Stimulated activated naive CD8-positive, alpha-beta T cell treated with anti-CD3 and anti-CD28 coated beads, Interleukin-15, Interleukin-2, amounts not matched to agents 100 ng/mL and 50 ng/mL, for 24 hours (primary cell): ENCODE data around the gene ATL2.
"Not testable (repeated sequence)": the region's sequence is repeated elsewhere in the genome, so short reads cannot be mapped to it uniquely, and the experiment has no call there.

Experiments
- H3K27ac Mint-ChIP-seq: one replicate; pipeline ENCODE4 v1.8.0; 2021; ENCODE audit warnings: mild to moderate bottlenecking, mixed read lengths
- H3K27me3 Mint-ChIP-seq: one replicate; pipeline ENCODE4 v1.8.0; 2021; ENCODE audit warnings: mixed read lengths
- H3K36me3 Mint-ChIP-seq: one replicate; pipeline ENCODE4 v1.8.0; 2021; ENCODE audit warnings: low read depth, mixed read lengths
- H3K4me1 Mint-ChIP-seq: one replicate; pipeline ENCODE4 v1.8.0; 2021; ENCODE audit warnings: low read depth, mixed read lengths
- H3K4me3 Mint-ChIP-seq: one replicate; pipeline ENCODE4 v1.8.0; 2021; ENCODE audit warnings: mild to moderate bottlenecking, mixed read lengths
- H3K9me3 Mint-ChIP-seq: one replicate; pipeline ENCODE4 v1.8.0; 2021; ENCODE audit warnings: mixed read lengths

Gene ATL2

GRCh38 chr2:38406597-38407110 lies 29.6 kb upstream of the ATL2 start:
- Mint-ChIP-seq H3K4me1 (no peaks in the 10 kb centered on the region), H3K27me3 (no peaks in the 10 kb centered on the region), H3K36me3 (no peaks in the 10 kb centered on the region), H3K27ac (no peak overlapping the region), H3K4me3 (no peak overlapping the region), H3K9me3 (no peaks in the 10 kb centered on the region)

- H3K27ac Mint-ChIP-seq = no peak overlapping the region
- no peaks in the 10 kb centered on the region for H3K36me3 Mint-ChIP-seq
- no peaks in the 10 kb centered on the region for H3K9me3 Mint-ChIP-seq
Observed at GRCh38 chr2:38405917-38406596, 29.0 kb upstream of the ATL2 start.

GRCh38 chr2:38400513-38400912 lies 23.4 kb upstream of the ATL2 start:
- H3K4me1 Mint-ChIP-seq = peaks cover 4% of the 10 kb centered on the region
- H3K4me3 Mint-ChIP-seq = no peak overlapping the region
- H3K27me3 Mint-ChIP-seq = peaks cover 4% of the 10 kb centered on the region
- H3K27ac Mint-ChIP-seq = no peak overlapping the region
- H3K36me3 Mint-ChIP-seq = no peaks in the 10 kb centered on the region
- H3K9me3 Mint-ChIP-seq = no peaks in the 10 kb centered on the region

More at GRCh38 chr2:38405917-38406596, 29.0 kb upstream of the ATL2 start:
- Mint-ChIP-seq H3K4me3 (no peak overlapping the region), H3K27me3 (no peaks in the 10 kb centered on the region), H3K4me1 (no peaks in the 10 kb centered on the region)

DNA sequence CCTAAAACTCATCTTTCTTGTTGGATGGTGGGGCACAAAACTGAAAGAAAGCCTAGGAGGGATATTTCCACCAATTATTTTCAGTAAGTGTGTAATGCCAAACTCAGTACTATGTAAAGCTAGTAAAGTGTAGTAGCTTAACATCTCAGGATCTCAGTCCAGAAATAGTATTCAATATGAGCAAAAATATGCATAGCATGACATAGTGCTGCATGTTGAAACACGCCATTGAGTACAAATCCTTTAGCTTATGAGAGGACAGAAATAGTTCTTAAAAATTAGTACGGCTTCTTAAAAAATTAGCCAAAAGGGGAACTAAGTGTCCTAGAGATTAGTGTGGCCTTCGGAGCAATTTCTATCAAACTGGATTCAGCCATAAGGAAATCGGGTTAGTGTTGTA lies 21.7 kb upstream of the ATL2 start:
- peaks cover 4% of the 10 kb centered on the region for H3K27me3 Mint-ChIP-seq
- H3K9me3 Mint-ChIP-seq = no peaks in the 10 kb centered on the region
- no peak overlapping the region for H3K4me3 Mint-ChIP-seq
- no peak overlapping the region for H3K27ac Mint-ChIP-seq
- peaks cover 18% of the 10 kb centered on the region for H3K4me1 Mint-ChIP-seq
- H3K36me3 Mint-ChIP-seq = no peaks in the 10 kb centered on the region

DNA sequence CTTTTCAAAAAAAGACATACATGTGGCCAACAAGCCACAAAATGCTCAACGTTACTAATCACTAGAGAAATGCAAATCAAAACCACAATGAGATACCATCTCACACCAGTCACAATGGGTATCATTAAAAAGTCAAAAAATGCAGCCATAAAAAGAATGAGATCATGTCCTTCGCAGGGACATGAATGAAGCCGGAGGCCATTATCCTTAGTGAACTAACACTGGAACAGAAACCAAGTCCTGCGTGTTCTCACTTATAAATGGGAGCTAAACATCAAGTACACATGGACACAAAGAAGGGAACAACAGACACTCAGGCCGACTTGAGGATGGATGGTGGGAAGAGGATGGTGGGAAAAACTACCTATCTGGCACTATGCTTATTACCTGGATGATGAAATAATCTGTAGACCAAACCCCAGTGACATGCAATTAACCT lies 17.8 kb upstream of the ATL2 start:
- Mint-ChIP-seq H3K4me1 (peaks cover 18% of the 10 kb centered on the region), H3K27ac (peak overlapping the region; percentile 13), H3K27me3 (peaks cover 18% of the 10 kb centered on the region), H3K9me3 (no peaks in the 10 kb centered on the region), H3K36me3 (no peaks in the 10 kb centered on the region), H3K4me3 (no peak overlapping the region)

DNA sequence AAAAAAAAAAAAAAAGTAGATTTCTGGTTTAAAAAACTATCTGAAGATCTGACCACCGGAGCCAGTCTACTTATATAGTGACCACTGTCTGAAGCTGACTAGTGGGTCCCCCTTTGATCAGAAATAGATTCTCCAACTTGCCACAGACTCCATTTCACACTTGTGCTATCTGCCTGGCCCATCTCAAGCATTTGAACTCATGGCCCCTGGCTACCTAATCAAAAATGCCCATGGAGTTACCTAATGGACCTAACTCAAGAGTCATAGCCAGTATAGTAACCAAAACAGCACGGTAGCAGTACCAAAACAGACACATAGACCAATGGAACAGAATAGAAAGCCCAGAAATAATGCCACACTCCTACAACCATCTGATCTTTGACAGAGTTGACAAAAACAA lies 17.0 kb upstream of the ATL2 start:
- H3K27ac Mint-ChIP-seq = no peak overlapping the region
- peaks cover 23% of the 10 kb centered on the region for H3K27me3 Mint-ChIP-seq
- no peak overlapping the region for H3K4me3 Mint-ChIP-seq
- no peaks in the 10 kb centered on the region for H3K9me3 Mint-ChIP-seq
- H3K36me3 Mint-ChIP-seq = no peaks in the 10 kb centered on the region
- peaks cover 20% of the 10 kb centered on the region for H3K4me1 Mint-ChIP-seq

GRCh38 chr2:38390947-38391346 lies 13.9 kb upstream of the ATL2 start:
- Mint-ChIP-seq H3K4me1 (peaks cover 32% of the 10 kb centered on the region), H3K27ac (no peak overlapping the region), H3K27me3 (peaks cover 18% of the 10 kb centered on the region), H3K4me3 (no peak overlapping the region), H3K9me3 (no peaks in the 10 kb centered on the region), H3K36me3 (no peaks in the 10 kb centered on the region)

GRCh38 chr2:38387887-38388286 lies 10.8 kb upstream of the ATL2 start:
- Mint-ChIP-seq H3K4me3 (no peak overlapping the region), H3K9me3 (no peaks in the 10 kb centered on the region), H3K27me3 (peaks cover 16% of the 10 kb centered on the region), H3K27ac (no peak overlapping the region), H3K4me1 (peaks cover 19% of the 10 kb centered on the region), H3K36me3 (no peaks in the 10 kb centered on the region)

GRCh38 chr2:38386821-38387220 lies 9.7 kb upstream of the ATL2 start:
- Mint-ChIP-seq H3K9me3 (no peaks in the 10 kb centered on the region), H3K27me3 (peaks cover 14% of the 10 kb centered on the region), H3K36me3 (no peaks in the 10 kb centered on the region), H3K4me3 (no peak overlapping the region), H3K27ac (no peak overlapping the region), H3K4me1 (peaks cover 19% of the 10 kb centered on the region)

DNA sequence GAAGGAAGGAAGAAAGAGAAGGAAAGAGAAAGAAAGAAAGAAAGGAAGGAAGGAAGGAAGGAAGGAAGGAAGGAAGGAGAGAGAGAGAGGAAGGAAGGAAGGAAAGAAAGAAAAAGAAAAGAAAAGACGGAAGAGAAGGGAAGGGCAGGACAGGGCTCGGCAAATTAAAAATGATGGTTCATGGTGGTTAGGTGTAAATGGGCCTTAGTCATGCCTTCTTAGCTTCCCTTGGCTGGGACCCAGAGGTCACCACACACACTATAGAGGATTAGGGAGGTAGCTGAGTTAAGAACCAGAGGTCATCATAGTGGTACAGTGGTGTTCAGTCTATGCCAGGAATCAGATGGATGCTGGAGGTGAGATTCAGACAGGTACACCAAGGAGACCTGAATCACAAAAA lies 9.3 kb upstream of the ATL2 start:
- Mint-ChIP-seq H3K36me3 (no peaks in the 10 kb centered on the region), H3K27me3 (peaks cover 14% of the 10 kb centered on the region), H3K4me3 (no peak overlapping the region), H3K4me1 (peaks cover 22% of the 10 kb centered on the region), H3K9me3 (no peaks in the 10 kb centered on the region), H3K27ac (no peak overlapping the region)

DNA sequence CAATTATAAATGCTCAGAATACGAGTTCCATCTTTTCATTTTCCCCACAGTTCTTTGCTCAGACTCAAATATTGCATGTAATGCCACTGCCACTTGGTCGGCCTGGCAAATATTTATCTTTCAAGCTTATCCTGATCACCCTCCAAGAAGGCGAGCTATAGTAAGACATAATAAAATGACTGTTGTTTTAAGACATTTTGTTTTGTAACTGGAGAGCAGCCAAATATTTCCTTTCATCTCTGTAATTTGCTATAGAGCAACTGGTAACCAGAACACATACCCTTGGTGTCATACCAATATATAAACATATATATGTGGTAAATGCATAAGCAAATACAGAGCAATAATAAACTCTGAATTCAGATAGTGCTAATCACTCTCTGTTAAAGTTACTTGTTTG lies 7.3 kb upstream of the ATL2 start:
- Mint-ChIP-seq H3K27ac (no peak overlapping the region), H3K4me1 (peaks cover 33% of the 10 kb centered on the region), H3K27me3 (no peaks in the 10 kb centered on the region), H3K4me3 (no peak overlapping the region), H3K36me3 (no peaks in the 10 kb centered on the region), H3K9me3 (no peaks in the 10 kb centered on the region)

DNA sequence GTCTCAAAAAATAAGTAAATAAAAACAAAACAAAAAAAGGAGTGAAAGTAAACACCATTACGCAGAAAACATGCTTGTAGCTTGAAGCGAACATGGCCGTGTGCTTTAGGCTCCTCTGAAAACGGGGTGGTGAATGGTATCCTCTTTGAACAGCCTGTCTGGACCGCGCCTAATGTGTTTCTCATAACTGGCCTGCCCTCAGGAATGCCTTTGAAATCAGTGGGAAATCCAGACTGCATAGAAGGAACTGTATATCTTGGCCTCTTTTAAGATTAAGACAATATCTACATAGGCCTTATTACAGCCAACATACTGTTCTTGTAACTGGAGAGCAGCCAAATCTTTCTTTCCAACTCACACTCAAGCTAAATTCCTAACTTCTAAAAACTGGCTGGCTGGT lies 6.7 kb upstream of the ATL2 start:
- peaks cover 32% of the 10 kb centered on the region for H3K4me1 Mint-ChIP-seq
- H3K9me3 Mint-ChIP-seq, H3K27ac Mint-ChIP-seq, H3K36me3 Mint-ChIP-seq, H3K27me3 Mint-ChIP-seq, H3K4me3 Mint-ChIP-seq: not testable (repeated sequence)

GRCh38 chr2:38381381-38382143 lies 4.5 kb upstream of the ATL2 start:
- no peaks in the 10 kb centered on the region for H3K27me3 Mint-ChIP-seq
- H3K4me3 Mint-ChIP-seq = no peak overlapping the region
- H3K27ac Mint-ChIP-seq = no peak overlapping the region
- no peaks in the 10 kb centered on the region for H3K36me3 Mint-ChIP-seq
- peaks cover 27% of the 10 kb centered on the region for H3K4me1 Mint-ChIP-seq
- H3K9me3 Mint-ChIP-seq = no peaks in the 10 kb centered on the region

- H3K4me1 Mint-ChIP-seq = peaks cover 34% of the 10 kb centered on the region
- no peak overlapping the region for H3K4me3 Mint-ChIP-seq
- no peaks in the 10 kb centered on the region for H3K9me3 Mint-ChIP-seq
- H3K36me3 Mint-ChIP-seq = peaks cover 6% of the 10 kb centered on the region
- H3K27ac Mint-ChIP-seq = no peak overlapping the region
- no peaks in the 10 kb centered on the region for H3K27me3 Mint-ChIP-seq
Observed at GRCh38 chr2:38380397-38381130, 3.5 kb upstream of the ATL2 start.
